Gastrocnemius medialis (tissue), 4 donors: ENCODE data around the gene HSPB2.

Experiments used
- CTCF ChIP-seq, 5 experiments: fragments of 450-650 bp in 3 of 5; fragments of 200-600 bp in 2 of 5; sonication (generic) in 2 of 5; IDR thresholded peaks in 4 of 5; conservative IDR thresholded peaks in 1 of 5; 1 replicate in 4 of 5; 2 replicates in 1 of 5; pipeline ENCODE4 v1.5.1; 2016 to 2019; ENCODE audit warnings: antibody characterized with exemption in 5 of 5, mild to moderate bottlenecking in 3 of 5, moderate library complexity in 3 of 5
- POLR2A ChIP-seq, 2 donors: fragments of 450-650 bp; IDR thresholded peaks; one replicate each; pipeline ENCODE4 v1.6.1; 2017; ENCODE audit warnings: antibody characterized with exemption in 2 of 2, mild to moderate bottlenecking in 2 of 2, moderate library complexity in 2 of 2

DNA sequence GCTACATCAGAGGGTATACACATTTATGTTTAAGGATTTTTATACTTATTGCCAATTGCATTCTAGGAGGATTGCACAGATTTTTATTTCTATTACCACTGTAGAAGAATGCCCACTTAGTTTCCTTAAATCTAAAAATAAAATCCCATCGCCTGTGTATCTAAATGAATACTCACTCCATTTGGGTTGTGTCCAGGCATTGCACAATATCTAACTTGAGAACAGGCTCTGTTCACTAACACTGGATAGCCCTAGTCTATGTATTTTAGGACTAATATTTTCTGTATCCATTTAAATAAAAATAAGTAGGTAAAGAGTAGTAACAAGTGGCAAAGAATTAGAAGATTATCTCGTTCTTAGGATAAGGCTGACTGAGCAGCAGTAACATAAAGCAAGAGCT is 10.3 kb downstream of the HSPB2 start:
- no peak for TF ChIP-seq CTCF (IDR thresholded peaks at IDR 0.05 in 4 of 5, conservative IDR thresholded peaks at IDR 0.05 in 1 of 5)
- TF ChIP-seq POLR2A (IDR thresholded peaks at IDR 0.05) = no peak
